OCI-LY7 (cell line): ENCODE results near the gene HYLS1. TPM values are rescaled to one million over a fixed set of nuclear protein-coding genes. Genes with fewer than 3 reads are reported as not detected.

ENCODE experiments used
- BruUV-seq: library from RNA; stranded (reverse); fragments of 400-500 nt; replicated peaks from 2 replicates; lab custom pipeline; 2021; lab: Mats Ljungman, UMichigan
- CTCF ChIA-PET: fragments of 300-600 bp; sonication (Branson Sonifier 250); formaldehyde crosslinking; loops from one replicate; lab custom pipeline; 2022; ENCODE audit warnings: antibody characterized with exemption; ENCODE audit not compliant: unreplicated experiment; lab: Charles Lee
- POLR2A ChIA-PET: fragments of 300-600 bp; sonication (Branson Sonifier 250); formaldehyde crosslinking; loops from one replicate; lab custom pipeline; 2022; ENCODE audit warnings: antibody characterized with exemption; lab: Charles Lee
- DNase-seq: peaks from one replicate; pipeline ENCODE4 v3.0.0-alpha.2; 2015; ENCODE audit warnings: low spot score
- H2AFZ ChIP-seq: fragments of 200-600 bp; sonication (generic), shearing (Covaris generic); 2 replicates; pipeline ENCODE4 v1.6.1; 2014; ENCODE audit warnings: mild to moderate bottlenecking, antibody characterized with exemption, low read length, moderate library complexity
- H3K27ac ChIP-seq: fragments of 200-600 bp; sonication (generic); 2 replicates; pipeline ENCODE4 v1.5.1; 2014; ENCODE audit warnings: mixed run types, low read depth, mild to moderate bottlenecking, moderate library complexity, low read length, inconsistent platforms; ENCODE audit not compliant: poor library complexity, severe bottlenecking
- H3K36me3 ChIP-seq: fragments of 200-600 bp; sonication (generic); 2 replicates; pipeline ENCODE4 v1.6.1; 2014; ENCODE audit warnings: mild to moderate bottlenecking, antibody characterized with exemption, low read length, moderate library complexity, mixed read lengths; ENCODE audit not compliant: insufficient read depth
- H3K4me1 ChIP-seq: fragments of 200-600 bp; sonication (generic); 2 replicates; pipeline ENCODE4 v1.5.1; 2014; ENCODE audit warnings: mild to moderate bottlenecking, low read length; ENCODE audit not compliant: insufficient read depth, poor library complexity, severe bottlenecking
- H3K4me2 ChIP-seq: fragments of 200-600 bp; sonication (generic); 2 replicates; pipeline ENCODE4 v1.6.1; 2014; ENCODE audit warnings: mild to moderate bottlenecking, low read length
- H3K4me3 ChIP-seq: fragments of 200-600 bp; sonication (generic); 2 replicates; pipeline ENCODE4 v1.5.1; 2014; ENCODE audit warnings: mild to moderate bottlenecking, low read depth, low read length; ENCODE audit not compliant: poor library complexity, severe bottlenecking
- H3K79me2 ChIP-seq: fragments of 200-600 bp; sonication (generic); 2 replicates; pipeline ENCODE4 v1.6.1; 2016; ENCODE audit warnings: low read depth, mild to moderate bottlenecking, low read length, moderate library complexity, mixed read lengths; ENCODE audit not compliant: insufficient read depth
- H3K9me2 ChIP-seq: fragments of 200-600 bp; sonication (generic); 2 replicates; pipeline ENCODE4 v1.6.1; 2016; ENCODE audit warnings: mild to moderate bottlenecking, low read length, mixed read lengths; ENCODE audit not compliant: insufficient read depth
- H3K9me3 ChIP-seq: fragments of 200-600 bp; sonication (generic); 2 replicates; pipeline ENCODE4 v1.6.1; 2014; ENCODE audit warnings: mild to moderate bottlenecking, mixed run types, low read length, mixed read lengths
- H4K20me1 ChIP-seq: fragments of 200-600 bp; sonication (generic); 2 replicates; pipeline ENCODE4 v1.6.1; 2014; ENCODE audit warnings: mild to moderate bottlenecking, antibody characterized with exemption, low read length, moderate library complexity, mixed read lengths; ENCODE audit not compliant: insufficient read depth
- EZH2phosphoT487 ChIP-seq: fragments of 200-600 bp; sonication (generic); IDR thresholded peaks from 2 replicates; pipeline ENCODE4 v1.6.1; 2018; ENCODE audit warnings: low read depth, borderline replicate concordance, mild to moderate bottlenecking, mixed run types, antibody characterized with exemption, low read length, moderate library complexity, mixed read lengths
- intact Hi-C: fragments of 100-400 bp; cut with micrococcal nuclease; formaldehyde crosslinking; loops from one replicate; pipeline ENCODE4 v1.10.0; 2022; ENCODE audit not compliant: unreplicated experiment
- total RNA-seq, 2 experiments: library from RNA; depleted of rRNA in 1 of 2; stranded (reverse); fragments of >200 nt in 1 of 2; shearing (Covaris generic) in 1 of 2; gene quantifications; 2 replicates each; pipeline ENCODE4 v1.2.3, GENCODE V29; 2014 to 2022
- TF ChIP-seq, protein P1 (sequence below): fragments of 200-600 bp; sonication (generic); conservative IDR thresholded peaks from 2 replicates; pipeline ENCODE4 v1.5.1; 2014; ENCODE audit warnings: mild to moderate bottlenecking, antibody characterized with exemption, low read length, moderate library complexity, mixed read lengths

HYLS1 gene
- total RNA-seq, 2 experiments from 2014 or later = 18.3 to 31.5 TPM

DNA sequence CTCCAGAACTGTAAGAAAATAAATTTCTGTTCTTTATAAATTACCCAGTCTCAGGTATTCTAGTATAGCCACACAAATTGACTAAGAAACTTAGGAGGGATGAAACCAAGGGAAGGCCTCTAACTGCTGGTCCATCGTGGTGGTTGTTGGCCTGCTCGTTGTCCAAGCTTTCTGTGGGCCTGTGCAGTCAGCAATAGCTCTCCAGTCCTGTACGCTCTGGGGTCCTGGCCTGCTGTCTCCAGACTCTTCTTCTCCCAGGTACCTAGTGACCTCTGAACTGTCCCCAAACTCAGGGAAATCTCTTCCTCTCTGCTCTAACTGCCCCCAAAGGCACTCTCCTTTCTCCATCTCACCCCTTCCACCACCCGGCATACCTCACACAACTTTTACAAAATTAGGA, 52.7 kb downstream of the HYLS1 start:
- H3K79me2 ChIP-seq = no peaks in the 10 kb centered on the region
- no TSS peak for BruUV-seq
- H3K4me1 ChIP-seq = no peaks in the 10 kb centered on the region
- intact Hi-C loops = no loop called here
- no peak for DNase-seq
- no peak overlapping the region for H3K4me3 ChIP-seq
- no peaks in the 10 kb centered on the region for H3K36me3 ChIP-seq
- H2AFZ ChIP-seq = no peak overlapping the region
- no peak overlapping the region for H3K4me2 ChIP-seq
- ChIA-PET CTCF (no interaction called here), POLR2A (interaction anchor here (0.7 to 1.6 kb wide), 3 partner anchors 12 to 273 kb away, joined by 3 to 8 read pairs (median 4); no protein-coding TSS in a partner anchor)
- no peak overlapping the region for H3K27ac ChIP-seq
- TF ChIP-seq, protein P1, sequence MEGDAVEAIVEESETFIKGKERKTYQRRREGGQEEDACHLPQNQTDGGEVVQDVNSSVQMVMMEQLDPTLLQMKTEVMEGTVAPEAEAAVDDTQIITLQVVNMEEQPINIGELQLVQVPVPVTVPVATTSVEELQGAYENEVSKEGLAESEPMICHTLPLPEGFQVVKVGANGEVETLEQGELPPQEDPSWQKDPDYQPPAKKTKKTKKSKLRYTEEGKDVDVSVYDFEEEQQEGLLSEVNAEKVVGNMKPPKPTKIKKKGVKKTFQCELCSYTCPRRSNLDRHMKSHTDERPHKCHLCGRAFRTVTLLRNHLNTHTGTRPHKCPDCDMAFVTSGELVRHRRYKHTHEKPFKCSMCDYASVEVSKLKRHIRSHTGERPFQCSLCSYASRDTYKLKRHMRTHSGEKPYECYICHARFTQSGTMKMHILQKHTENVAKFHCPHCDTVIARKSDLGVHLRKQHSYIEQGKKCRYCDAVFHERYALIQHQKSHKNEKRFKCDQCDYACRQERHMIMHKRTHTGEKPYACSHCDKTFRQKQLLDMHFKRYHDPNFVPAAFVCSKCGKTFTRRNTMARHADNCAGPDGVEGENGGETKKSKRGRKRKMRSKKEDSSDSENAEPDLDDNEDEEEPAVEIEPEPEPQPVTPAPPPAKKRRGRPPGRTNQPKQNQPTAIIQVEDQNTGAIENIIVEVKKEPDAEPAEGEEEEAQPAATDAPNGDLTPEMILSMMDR = no peak
- TF ChIP-seq EZH2phosphoT487 = no peak
- H3K9me3 ChIP-seq = no peaks in the 10 kb centered on the region
- H4K20me1 ChIP-seq = no peaks in the 10 kb centered on the region
- H3K9me2 ChIP-seq = no peaks in the 10 kb centered on the region

DNA sequence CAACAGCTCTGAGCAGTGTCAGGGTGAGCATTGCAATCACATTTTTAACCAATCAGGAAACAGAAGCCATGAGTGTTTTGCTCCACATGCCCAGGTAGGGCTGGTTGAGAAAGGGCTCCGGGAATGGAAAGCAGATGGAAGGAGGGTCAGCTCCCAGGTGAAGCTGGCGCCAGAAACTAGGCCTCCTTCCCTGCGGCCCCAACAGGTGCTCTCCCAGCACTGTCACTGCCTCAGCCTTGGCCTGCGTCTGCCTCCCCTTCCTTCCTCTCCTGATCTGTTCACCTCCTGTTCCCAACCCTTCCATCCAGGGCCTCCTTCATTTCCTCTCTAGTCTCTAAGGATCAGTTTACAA, 53.8 kb downstream of the HYLS1 start:
- no peak for TF ChIP-seq EZH2phosphoT487
- TF ChIP-seq, protein P1 = no peak
- H2AFZ ChIP-seq = no peak overlapping the region
- H4K20me1 ChIP-seq = no peaks in the 10 kb centered on the region
- no peak overlapping the region for H3K4me2 ChIP-seq
- no peaks in the 10 kb centered on the region for H3K9me2 ChIP-seq
- no peak overlapping the region for H3K27ac ChIP-seq
- intact Hi-C loops = no loop called here
- H3K9me3 ChIP-seq = no peaks in the 10 kb centered on the region
- H3K36me3 ChIP-seq = no peaks in the 10 kb centered on the region
- POLR2A ChIA-PET = interaction anchor here (0.6 to 1.6 kb wide), 3 partner anchors 14 to 252 kb away, joined by 4 to 8 read pairs (median 5); no protein-coding TSS in a partner anchor
- no peak for DNase-seq
- H3K79me2 ChIP-seq = no peaks in the 10 kb centered on the region
- CTCF ChIA-PET = interaction anchor here (2.0 kb wide), 1 partner anchor 252 kb away, joined by 5 read pairs; no protein-coding TSS in a partner anchor
- no peaks in the 10 kb centered on the region for H3K4me1 ChIP-seq
- no peak overlapping the region for H3K4me3 ChIP-seq
- BruUV-seq = no TSS peak
